Midbrain (tissue), 1 donor: ENCODE data around the gene NR1H2.
"Not testable (repeated sequence)": the region's sequence is repeated elsewhere in the genome, so short reads cannot be mapped to it uniquely, and the experiment has no call there.

Experiments used
- DNase-seq: peaks from one replicate; lab custom pipeline; 2025; lab: John Stamatoyannopoulos, UW

Gene NR1H2

DNA sequence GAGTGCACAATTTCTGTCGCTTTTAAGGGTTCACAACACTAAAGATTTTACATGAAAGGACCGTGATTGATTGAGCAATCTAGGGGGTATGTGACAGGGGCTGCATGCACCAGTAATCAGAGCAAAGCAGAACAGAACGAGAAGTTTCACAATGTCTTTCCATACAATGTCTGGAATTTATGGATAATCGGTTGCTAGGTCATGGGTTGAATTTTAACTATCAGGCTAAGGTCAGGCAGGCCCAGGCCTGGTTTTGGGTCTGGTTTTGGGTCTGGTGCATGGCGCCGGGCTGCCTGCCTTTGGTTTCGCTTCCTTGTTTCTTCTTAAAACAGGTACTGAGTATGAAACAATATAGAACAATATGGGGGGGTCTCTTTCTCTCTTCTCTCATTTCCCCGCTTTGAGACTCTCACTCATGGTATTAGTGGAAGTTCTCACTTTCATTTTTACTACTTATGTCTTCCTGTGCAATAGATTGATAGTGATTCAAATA lies 29.1 kb upstream of the NR1H2 start:
- DNase-seq: not testable (repeated sequence)

DNA sequence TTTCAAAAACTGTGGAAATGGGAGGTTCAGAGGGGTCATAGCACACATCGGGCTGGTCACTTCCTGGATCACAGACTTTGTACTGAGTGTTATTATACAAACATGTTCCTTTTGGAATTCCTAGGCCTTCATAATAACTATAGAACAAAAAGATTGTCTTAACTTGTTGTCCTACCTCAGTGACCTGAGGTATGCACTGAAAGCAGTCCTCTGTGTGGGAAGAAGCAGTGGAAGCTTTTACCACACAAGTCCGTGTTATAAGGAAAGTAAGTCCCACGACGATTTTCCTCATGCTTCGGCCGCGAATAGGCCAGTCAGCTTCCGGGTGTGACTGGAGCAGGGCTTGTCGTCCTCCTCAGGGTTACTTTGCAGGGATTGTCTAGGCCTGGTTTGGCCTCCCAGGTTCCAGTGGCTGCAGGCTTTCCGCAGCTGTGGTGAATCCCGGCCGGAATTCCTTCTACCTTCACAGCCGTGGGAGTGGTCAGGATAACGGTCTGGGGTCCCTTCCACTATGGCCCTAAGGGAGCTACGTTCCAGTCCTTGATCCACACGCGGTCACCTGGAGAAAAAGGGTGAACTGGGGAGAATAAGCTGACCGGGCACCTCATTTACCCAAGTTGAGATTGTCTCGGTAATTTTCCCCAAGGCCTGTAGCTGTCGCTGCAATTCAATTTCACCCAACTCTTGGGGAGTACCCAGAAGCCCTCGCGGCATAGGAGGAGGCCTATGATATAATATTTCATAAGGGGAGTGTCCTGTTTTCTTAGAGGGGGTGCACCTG lies 26.8 kb upstream of the NR1H2 start:
- DNase-seq: no peak

- DNase-seq: no peak
Measured at GRCh38 chr19:50352242-50352641, 24.0 kb upstream of the NR1H2 start.

DNA sequence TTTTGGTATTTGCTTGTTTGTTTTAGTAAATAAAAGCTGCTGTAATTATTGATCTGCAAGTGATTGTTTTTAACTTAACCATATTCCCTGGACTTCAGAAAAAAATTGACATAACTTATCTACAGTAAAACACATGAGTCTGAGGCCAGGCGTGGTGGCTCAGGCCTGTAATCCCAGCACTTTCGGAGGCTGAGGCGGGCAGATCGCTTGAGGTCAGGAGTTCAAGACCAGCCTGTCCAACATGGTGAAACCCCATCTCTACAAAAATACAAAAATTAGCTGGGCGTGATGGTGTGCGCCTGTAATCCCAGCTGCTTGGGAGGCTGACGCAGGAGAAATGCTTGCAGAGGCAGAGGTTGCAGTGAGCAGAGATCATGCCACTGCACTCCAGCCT lies 22.8 kb upstream of the NR1H2 start:
- not testable (repeated sequence) for DNase-seq

GRCh38 chr19:50356691-50357177 lies 19.5 kb upstream of the NR1H2 start:
- DNase-seq: no peak

DNA sequence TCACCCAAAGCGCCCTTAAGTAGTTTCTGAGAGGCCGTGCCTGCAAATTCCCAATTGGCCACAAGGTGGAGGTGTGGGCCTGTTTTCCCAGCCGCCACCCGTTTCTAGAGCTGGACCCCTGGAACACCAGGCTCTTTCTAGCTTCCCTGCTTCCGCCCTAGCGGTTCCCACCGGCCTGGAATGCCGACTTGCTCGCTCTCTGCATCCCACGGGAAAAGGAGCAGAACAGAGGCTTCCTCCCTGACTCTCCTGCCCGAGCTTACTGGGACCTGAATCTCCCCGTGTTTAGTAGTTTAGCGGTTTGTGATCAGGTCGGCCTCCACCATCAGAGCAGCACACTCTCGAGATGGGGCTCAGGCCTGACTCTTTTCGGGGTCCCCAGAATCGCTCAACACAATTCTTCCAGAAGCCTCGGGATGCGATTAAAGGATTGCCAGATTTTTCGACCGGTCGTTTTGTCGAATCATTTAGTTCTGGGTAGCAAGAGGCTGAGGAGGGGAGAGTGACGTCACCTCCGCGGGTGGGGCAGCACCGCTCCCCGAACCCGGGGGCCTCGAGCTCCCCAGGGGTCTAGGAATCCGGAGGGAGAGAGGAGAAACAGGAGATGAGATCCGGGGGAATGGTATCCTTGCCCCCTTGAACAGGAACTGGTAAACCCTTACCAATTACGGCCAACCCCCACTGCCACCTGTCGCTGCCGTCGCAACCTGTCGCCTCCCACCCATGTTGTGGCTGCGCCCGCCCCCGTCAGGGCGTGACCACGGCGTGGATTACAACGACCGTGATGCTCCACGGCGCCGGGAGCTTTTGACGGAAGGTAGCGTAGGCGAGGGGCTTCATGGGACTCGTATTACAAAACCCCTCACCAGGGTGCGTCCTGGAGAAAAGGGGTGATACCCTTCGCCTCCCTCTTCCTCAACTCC lies 18.8 kb upstream of the NR1H2 start:
- DNase-seq: peak; percentile 84

DNA sequence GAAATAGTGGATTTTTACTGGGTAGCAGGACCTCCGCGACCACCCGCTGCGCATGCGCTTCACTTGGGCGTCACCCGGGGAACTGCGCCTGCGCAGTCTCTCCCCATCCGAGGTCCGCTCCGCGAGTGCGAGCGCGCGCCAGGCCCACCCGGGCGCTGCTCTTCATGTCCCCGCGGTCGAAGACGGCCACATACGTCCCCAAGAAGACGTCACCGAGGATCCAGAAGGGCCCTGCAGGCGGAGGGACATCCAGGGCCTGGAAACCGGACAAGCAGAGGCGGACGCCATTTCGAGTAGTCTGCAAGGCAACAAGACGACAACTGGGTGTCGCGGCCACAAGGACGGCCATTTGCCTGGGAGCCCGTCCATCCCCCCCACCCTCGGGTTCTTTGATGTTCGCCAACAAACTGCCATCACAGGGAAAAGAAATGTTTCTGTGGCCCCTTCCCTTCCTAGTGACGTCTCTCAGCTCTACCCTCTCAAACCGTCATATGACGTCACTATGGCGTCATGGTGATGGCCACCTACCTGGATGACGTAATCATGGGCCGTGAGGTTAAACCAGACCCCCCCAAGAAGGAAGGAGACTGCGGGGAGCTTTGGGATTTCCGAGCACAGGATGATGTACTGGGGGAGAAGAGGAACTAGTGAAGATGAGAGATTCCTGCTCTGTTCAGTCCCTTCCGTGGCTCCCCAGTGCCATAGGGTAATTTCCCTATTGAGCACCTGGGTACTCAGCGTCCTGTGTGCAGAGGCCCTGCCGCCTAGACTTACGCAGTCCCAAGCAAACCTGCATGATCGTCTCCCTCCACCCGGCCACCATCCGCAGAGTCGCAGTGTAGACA lies 17.6 kb upstream of the NR1H2 start:
- peak; percentile 69 for DNase-seq

GRCh38 chr19:50359328-50359818 lies 16.9 kb upstream of the NR1H2 start:
- no peak for DNase-seq

DNA sequence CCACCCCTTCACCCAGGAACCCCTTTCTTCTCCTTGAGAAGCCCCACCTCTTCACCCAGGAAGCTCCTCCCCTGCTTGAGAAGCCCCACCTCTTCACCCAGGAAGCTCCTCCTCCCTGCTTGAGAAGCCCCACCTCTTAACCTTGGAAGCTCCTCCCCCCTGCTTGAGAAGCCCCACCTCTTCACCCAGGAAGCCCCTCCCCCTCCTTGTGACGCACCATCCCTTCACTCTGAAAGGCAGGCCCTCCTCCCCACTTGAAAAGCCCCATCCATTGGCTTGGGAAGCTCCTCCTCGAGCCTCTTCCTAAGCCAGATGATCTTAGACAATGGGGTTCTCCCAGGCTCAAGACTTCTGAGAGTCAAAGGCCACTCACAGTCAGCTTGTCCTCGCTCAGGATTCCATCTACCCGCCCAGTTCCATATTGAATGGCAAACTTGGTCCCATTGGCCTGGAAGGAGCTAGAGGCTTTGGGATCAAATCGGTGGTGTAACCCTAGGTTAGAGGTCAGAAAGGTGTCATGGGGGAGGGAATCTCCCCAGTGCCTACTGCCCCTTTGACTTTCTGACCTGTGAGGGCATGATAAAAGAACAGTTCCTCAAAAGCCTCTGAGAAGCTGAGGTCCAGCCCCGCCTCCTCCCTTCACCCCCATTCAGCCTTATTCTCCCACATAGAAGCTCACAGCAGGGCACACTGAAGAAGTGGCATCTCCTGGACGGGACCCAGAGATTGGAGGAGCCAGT lies 14.8 kb upstream of the NR1H2 start:
- DNase-seq: no peak

DNA sequence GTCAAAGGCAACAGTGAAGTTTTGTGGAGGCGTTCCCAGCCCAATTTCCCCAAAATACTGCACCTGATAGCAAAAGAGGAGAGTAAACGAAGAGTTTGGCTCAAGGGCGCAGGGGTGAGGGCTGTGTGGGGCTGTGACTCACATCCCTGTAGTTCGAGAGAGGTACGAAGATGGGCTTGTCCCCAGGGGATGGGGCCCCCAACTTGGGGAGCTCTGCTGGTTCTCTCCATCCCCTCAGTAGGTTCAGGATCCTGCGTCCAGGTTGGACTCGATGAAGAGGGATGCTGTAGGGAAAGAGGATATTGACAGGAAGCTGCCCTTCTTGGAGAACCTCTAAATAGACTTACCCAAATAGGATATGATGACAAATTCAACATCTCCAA lies 14.2 kb upstream of the NR1H2 start:
- no peak for DNase-seq

DNA sequence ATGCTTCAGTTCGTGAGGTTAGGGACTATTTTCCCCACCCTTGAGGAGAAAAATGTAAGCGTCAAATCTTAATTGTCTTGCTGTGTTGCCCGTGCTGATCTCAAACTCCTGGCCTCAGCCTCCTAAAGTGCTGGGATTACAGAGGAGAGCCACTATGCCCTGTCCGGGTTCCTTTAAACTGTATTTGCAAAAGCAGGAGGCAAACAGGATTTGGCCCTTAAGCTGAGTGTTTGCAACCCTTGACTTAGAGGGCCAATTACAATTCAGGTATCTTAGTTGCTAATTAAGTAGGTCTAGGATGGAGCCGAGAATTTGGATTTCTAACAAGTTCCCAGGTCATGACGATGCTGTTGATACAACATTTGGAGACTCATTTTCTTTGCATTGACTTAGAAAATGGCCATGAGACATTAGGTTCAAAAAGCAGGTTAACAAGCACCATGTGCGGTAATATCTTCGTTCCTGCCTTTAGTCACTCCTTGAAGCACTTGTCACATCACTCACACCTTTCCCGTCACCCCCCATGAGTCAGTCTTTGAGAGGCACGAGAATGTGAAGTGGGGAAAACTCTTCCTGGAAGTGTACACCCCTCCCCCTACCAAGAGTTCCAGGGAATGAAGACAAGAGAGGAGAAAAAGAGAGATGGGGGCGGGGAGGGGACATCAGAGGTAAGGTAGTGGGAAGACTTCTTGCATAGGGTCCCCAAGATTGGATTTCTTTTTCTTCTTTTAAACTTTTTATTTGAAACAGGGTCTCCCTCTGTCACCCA lies 13.4 kb upstream of the NR1H2 start:
- DNase-seq: no peak

DNA sequence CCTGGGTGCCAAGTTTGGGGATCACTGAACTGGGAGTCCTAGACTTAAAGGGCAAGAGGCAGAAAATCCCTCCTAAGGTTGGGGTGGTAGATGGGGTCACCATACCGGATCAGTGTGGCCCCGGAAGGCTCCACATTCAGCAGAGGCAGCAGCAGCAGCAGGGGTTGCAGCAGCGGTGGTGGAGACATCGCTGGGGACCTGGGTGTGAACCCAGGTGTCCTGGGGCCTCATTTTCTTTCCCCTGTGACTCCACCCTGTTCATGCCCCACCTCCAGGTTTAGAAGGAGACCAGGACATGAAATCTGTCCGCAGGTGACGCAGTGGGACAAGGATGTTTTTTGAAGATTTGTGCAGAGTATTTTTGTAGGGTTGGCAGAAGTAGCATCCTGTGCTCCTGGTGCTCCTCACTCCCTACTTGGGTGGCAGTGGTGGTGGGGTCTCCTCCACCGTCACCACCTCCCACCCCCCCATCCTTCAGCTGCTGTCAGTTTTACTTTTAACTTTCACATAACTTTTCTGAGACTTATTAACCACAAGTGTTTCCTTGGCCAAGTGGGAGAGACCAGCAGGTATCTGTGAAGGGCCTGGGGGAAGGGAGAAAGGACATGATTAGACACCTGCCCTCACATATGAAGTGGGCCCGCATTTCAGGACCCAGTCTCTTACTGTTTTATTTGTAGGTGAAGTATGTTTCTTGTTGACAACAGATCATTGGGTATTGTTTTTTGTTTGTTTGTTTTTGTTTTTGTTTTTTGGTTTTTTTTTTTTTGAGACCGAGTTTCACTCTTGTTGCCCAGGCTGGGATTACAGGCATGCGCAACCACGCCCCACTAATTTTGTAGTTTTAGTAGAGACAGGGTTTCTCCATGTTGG lies 10.6 kb upstream of the NR1H2 start, which contains the start of gene NAPSA:
TSS of gene NAPSA (minus strand) at position 206 of the 873 bp plus-strand sequence. CDS start at position 188, 18 bp downstream.
- DNase-seq: no peak

DNA sequence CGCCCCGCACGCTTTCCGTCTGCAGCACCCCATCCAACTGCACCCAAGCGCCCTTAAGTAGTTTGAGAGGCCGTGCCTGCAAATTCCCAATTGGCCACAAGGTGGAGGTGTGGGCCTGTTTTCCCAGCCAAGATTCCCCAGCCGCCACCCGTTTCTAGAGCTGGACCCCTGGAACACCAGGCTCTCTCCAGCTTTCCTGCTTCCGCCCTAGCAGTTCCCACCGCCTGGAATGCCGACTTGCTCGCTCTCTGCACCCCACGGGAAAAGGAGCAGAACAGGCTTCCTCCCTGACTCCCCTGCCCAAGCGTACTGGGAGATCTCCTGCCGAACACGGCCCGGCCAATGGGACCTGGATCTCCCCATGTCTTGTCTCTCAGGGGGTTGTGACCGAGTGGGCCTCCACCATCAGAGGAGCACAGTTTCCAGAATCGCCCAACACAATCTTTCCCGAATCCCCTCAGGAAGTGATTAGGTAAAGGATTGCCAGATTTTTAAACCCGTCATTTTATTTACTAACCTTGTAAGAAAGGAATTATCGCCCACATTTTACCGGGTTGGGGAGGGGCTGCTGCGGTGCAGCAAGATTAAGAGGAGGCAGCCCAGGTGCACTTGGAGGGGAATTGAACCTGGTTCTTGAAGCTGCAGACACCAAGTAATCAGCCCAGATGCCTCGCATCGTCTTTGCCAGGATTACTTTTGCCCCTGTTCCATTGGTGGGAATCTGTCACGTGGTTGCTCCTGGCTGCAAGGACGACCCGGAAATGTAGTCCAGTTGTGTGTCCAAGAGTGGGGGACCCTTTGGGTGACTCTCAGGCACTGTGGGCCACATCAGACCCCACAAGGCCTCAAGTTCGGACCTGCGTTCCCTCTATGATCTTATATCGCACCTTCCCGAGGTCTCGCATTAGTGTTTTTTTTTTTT lies 7.3 kb upstream of the NR1H2 start:
- peak; percentile 91 for DNase-seq

GRCh38 chr19:50371914-50372475 lies 4.3 kb upstream of the NR1H2 start:
- DNase-seq: no peak

- no peak for DNase-seq
Measured at GRCh38 chr19:50377051-50377461, 799 bp downstream of the NR1H2 start.

DNA sequence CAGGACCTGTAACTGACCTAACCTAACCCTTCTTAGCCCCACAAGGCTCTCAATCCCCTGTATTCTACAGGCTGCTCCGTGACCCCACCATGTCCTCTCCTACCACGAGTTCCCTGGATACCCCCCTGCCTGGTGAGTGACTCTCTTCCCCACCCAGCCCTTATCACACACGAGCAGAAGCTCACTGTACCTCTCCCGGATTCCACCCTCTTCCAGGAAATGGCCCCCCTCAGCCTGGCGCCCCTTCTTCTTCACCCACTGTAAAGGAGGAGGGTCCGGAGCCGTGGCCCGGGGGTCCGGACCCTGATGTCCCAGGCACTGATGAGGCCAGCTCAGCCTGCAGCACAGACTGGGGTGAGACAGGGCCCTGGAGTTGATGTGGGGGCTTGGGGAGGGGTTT lies 1.3 kb downstream of the NR1H2 start:
- DNase-seq: no peak

- DNase-seq: no peak
Measured at GRCh38 chr19:50378169-50378862, 2.1 kb downstream of the NR1H2 start.
